H9 (cell line): ENCODE data around the gene LGALS7B. TPM values are rescaled to one million over a fixed set of nuclear protein-coding genes. Genes with fewer than 3 reads are reported as not detected.

Experiments used
- DNase-seq: peaks from one replicate; pipeline ENCODE4 v3.0.0-alpha.2; 2017
- H2AFZ ChIP-seq: one replicate; pipeline ENCODE4 v1.6.1; 2013; ENCODE audit warnings: mild to moderate bottlenecking, low read length, control low read depth, moderate library complexity
- H2AK5ac ChIP-seq: 2 replicates; pipeline ENCODE4 v1.6.1; 2013; ENCODE audit warnings: low read length, control low read depth, mixed read lengths; ENCODE audit not compliant: insufficient read length
- H2BK120ac ChIP-seq: one replicate; pipeline ENCODE4 v1.6.1; 2013; ENCODE audit warnings: low read depth, mild to moderate bottlenecking, low read length, control low read depth, inconsistent platforms; ENCODE audit not compliant: poor library complexity, severe bottlenecking
- H2BK12ac ChIP-seq: 2 replicates; pipeline ENCODE4 v1.6.1; 2013; ENCODE audit warnings: low read length, control low read depth, mixed read lengths, low read depth; ENCODE audit not compliant: insufficient read length
- H2BK15ac ChIP-seq: 2 replicates; pipeline ENCODE4 v1.6.1; 2013; ENCODE audit warnings: low read depth, low read length, control low read depth
- H2BK20ac ChIP-seq: one replicate; pipeline ENCODE4 v1.6.1; 2013; ENCODE audit warnings: low read depth, mild to moderate bottlenecking, low read length, control low read depth, inconsistent platforms; ENCODE audit not compliant: poor library complexity, severe bottlenecking
- H2BK5ac ChIP-seq: 2 replicates; pipeline ENCODE4 v1.6.1; 2013; ENCODE audit warnings: low read length, control low read depth, mixed read lengths; ENCODE audit not compliant: insufficient read length
- H3K14ac ChIP-seq: 2 replicates; pipeline ENCODE4 v1.6.1; 2013; ENCODE audit warnings: low read length, control low read depth; ENCODE audit not compliant: insufficient read depth
- H3K18ac ChIP-seq: 2 replicates; pipeline ENCODE4 v1.6.1; 2013; ENCODE audit warnings: low read depth, mild to moderate bottlenecking, mixed read lengths, low read length, control low read depth; ENCODE audit not compliant: insufficient read length
- H3K23ac ChIP-seq: 2 replicates; pipeline ENCODE4 v1.6.1; 2013; ENCODE audit warnings: low read length, control low read depth, mixed read lengths, low read depth; ENCODE audit not compliant: insufficient read length
- H3K23me2 ChIP-seq: 2 replicates; pipeline ENCODE4 v1.6.1; 2013; ENCODE audit warnings: low read depth, mild to moderate bottlenecking, mixed read lengths, low read length, control low read depth; ENCODE audit not compliant: insufficient read length, poor library complexity, severe bottlenecking
- H3K27ac ChIP-seq: 2 replicates; pipeline ENCODE4 v1.5.1; 2013; ENCODE audit warnings: low read length, control low read depth, mixed read lengths, low read depth; ENCODE audit not compliant: insufficient read length
- H3K27me3 ChIP-seq: 2 replicates; pipeline ENCODE4 v1.6.1; 2013; ENCODE audit warnings: low read length, control low read depth, inconsistent platforms; ENCODE audit not compliant: insufficient read depth
- H3K4ac ChIP-seq: 2 replicates; pipeline ENCODE4 v1.6.1; 2013; ENCODE audit warnings: low read depth, mild to moderate bottlenecking, control low read depth, inconsistent platforms, low read length, moderate library complexity
- H3K4me1 ChIP-seq: 2 replicates; pipeline ENCODE4 v1.6.1; 2013; ENCODE audit warnings: low read length, control low read depth, inconsistent platforms; ENCODE audit not compliant: insufficient read depth
- H3K4me2 ChIP-seq: 2 replicates; pipeline ENCODE4 v1.6.1; 2013; ENCODE audit warnings: low read length, control low read depth, mixed read lengths; ENCODE audit not compliant: insufficient read length, insufficient read depth
- H3K56ac ChIP-seq: 2 replicates; pipeline ENCODE4 v1.6.1; 2013; ENCODE audit warnings: low read depth, mild to moderate bottlenecking, mixed read lengths, low read length, control low read depth; ENCODE audit not compliant: insufficient read length
- H3K79me1 ChIP-seq: 2 replicates; pipeline ENCODE4 v1.6.1; 2013; ENCODE audit warnings: low read depth, mild to moderate bottlenecking, moderate library complexity, low read length, control low read depth, inconsistent platforms; ENCODE audit not compliant: insufficient read depth, poor library complexity, severe bottlenecking
- H3K79me2 ChIP-seq: 2 replicates; pipeline ENCODE4 v1.6.1; 2013; ENCODE audit warnings: low read length, control low read depth, inconsistent platforms; ENCODE audit not compliant: insufficient read depth
- H3K9ac ChIP-seq: 2 replicates; pipeline ENCODE4 v1.6.1; 2013; ENCODE audit warnings: low read length, control low read depth, mixed read lengths; ENCODE audit not compliant: insufficient read length; ENCODE audit errors: extremely low read depth
- H3K9me3 ChIP-seq: one replicate; pipeline ENCODE4 v1.6.1; 2013; ENCODE audit warnings: low read depth, low read length, inconsistent platforms; ENCODE audit not compliant: control insufficient read depth
- H3T11ph ChIP-seq: one replicate; pipeline ENCODE4 v1.6.1; 2013; ENCODE audit warnings: mild to moderate bottlenecking, low read length, control low read depth, inconsistent platforms
- H4K20me1 ChIP-seq: one replicate; pipeline ENCODE4 v1.6.1; 2013; ENCODE audit not compliant: control insufficient read depth, insufficient read length, insufficient read depth
- H4K5ac ChIP-seq: 2 replicates; pipeline ENCODE4 v1.6.1; 2013; ENCODE audit warnings: low read depth, mild to moderate bottlenecking, mixed read lengths, low read length, control low read depth; ENCODE audit not compliant: insufficient read length
- H4K8ac ChIP-seq: replicated peaks from 2 replicates; pipeline ENCODE4 v1.6.1; 2013; ENCODE audit warnings: low read length, control low read depth, mixed read lengths, low read depth; ENCODE audit not compliant: insufficient read length
- H4K91ac ChIP-seq: 2 replicates; pipeline ENCODE4 v1.6.1; 2013; ENCODE audit warnings: low read depth, mild to moderate bottlenecking, moderate library complexity, mixed read lengths, low read length, control low read depth; ENCODE audit not compliant: insufficient read length
- H3K27ac Mint-ChIP-seq, 3 experiments: 2 replicates in 2 of 3; 3 replicates in 1 of 3; pipeline ENCODE4 v1.8.0; 2020 to 2021; ENCODE audit warnings: mixed read lengths in 3 of 3, mild to moderate bottlenecking in 1 of 3, moderate library complexity in 1 of 3
- H3K27me3 Mint-ChIP-seq: 2 replicates; pipeline ENCODE4 v1.8.0; 2021; ENCODE audit warnings: low read depth, mild to moderate bottlenecking, moderate library complexity, mixed read lengths
- H3K36me3 Mint-ChIP-seq, 3 experiments: 2 replicates in 2 of 3; 3 replicates in 1 of 3; pipeline ENCODE4 v1.8.0; 2020 to 2021; ENCODE audit warnings: low read depth in 3 of 3, mixed read lengths in 3 of 3; ENCODE audit not compliant: insufficient read depth in 1 of 3
- H3K4me1 Mint-ChIP-seq, 2 experiments: 2 replicates each; pipeline ENCODE4 v1.8.0; 2020; ENCODE audit warnings: mixed read lengths in 2 of 2
- H3K4me3 Mint-ChIP-seq, 2 experiments: 2 replicates in 1 of 2; 3 replicates in 1 of 2; pipeline ENCODE4 v1.8.0; 2020 to 2021; ENCODE audit warnings: mild to moderate bottlenecking in 2 of 2, mixed read lengths in 2 of 2, moderate library complexity in 1 of 2
- H3K9me3 Mint-ChIP-seq, 2 experiments: 2 replicates in 1 of 2; 3 replicates in 1 of 2; pipeline ENCODE4 v1.8.0; 2020; ENCODE audit warnings: mild to moderate bottlenecking in 2 of 2, mixed read lengths in 2 of 2, moderate library complexity in 1 of 2
- WGBS: extraction: QIAGEN DNeasy Blood & Tissue Kit; methylation state at CpG from one replicate; pipeline ENCODE4 v1.1.7; 2013; ENCODE audit warnings: missing lambda C conversion rate, low lambda C conversion rate, mixed read lengths; ENCODE audit not compliant: insufficient read length; ENCODE audit errors: extremely low coverage; 5-methylcytosine and 5-hydroxymethylcytosine counted together
- long read RNA-seq: library from polyadenylated mRNA; unstranded; transcript quantifications from one replicate; pipeline ENCODE4 v2.0.0, GENCODE V29; 2020
- total RNA-seq: library from RNA; stranded (reverse); gene quantifications from 2 replicates; pipeline ENCODE4 v1.2.1, GENCODE V29; 2021
- TF ChIP-seq, protein P1 (sequence below): fragments of 200-600 bp; sonication (generic); conservative IDR thresholded peaks from 3 replicates; pipeline ENCODE4 v1.8.0; 2021; ENCODE audit warnings: antibody characterized with exemption, mild to moderate bottlenecking

LGALS7B gene
- total RNA-seq = 0.90 and 1.4 TPM in 2 replicates
- long read RNA-seq = 0 reads

- Histone ChIP-seq H3K23ac (no peak within 1 kb of the TSS), H2AFZ (no peak within 1 kb of the TSS), H4K8ac (no peak within 1 kb of the TSS), H3K4ac (no peak within 1 kb of the TSS), H2BK12ac (no peak within 1 kb of the TSS), H3K23me2 (no peaks in the 10 kb centered on the region), H3K27me3 (no peaks in the 10 kb centered on the region), H3K56ac (no peak within 1 kb of the TSS), H3K4me1 (0 out of 2 replicates have a peak, but pooled peaks cover 3% of the 10 kb centered on the region), H2BK20ac (no peak within 1 kb of the TSS), H4K20me1 (no peaks in the 10 kb centered on the region), H3K9me3 (no peaks in the 10 kb centered on the region), H3K14ac (no peak within 1 kb of the TSS), H3K9ac (no peak within 1 kb of the TSS), H3T11ph (no peak within 1 kb of the TSS), H2AK5ac (no peak within 1 kb of the TSS), H2BK120ac (no peak within 1 kb of the TSS), H3K27ac (no peak within 1 kb of the TSS), H2BK5ac (no peak within 1 kb of the TSS), H3K18ac (no peak within 1 kb of the TSS), H3K79me1 (no peaks in the 10 kb centered on the region), H2BK15ac (no peak within 1 kb of the TSS), H4K5ac (no peak within 1 kb of the TSS), H4K91ac (no peak within 1 kb of the TSS), H3K79me2 (no peaks in the 10 kb centered on the region), H3K4me2 (no peak within 1 kb of the TSS)
- H3K4me1 Mint-ChIP-seq = peaks cover 7 to 9% of the 10 kb centered on the region in 2 experiments
- no CpG with 5 or more reads among the region's 17 CpGs for WGBS
- no peaks in the 10 kb centered on the region for H3K36me3 Mint-ChIP-seq
- no peaks in the 10 kb centered on the region; a peak in 1 of 5 replicates for H3K9me3 Mint-ChIP-seq
- H3K4me3 Mint-ChIP-seq = no peak within 1 kb of the TSS; a peak in 1 of 5 replicates
- DNase-seq = no peak
- TF ChIP-seq, protein P1, sequence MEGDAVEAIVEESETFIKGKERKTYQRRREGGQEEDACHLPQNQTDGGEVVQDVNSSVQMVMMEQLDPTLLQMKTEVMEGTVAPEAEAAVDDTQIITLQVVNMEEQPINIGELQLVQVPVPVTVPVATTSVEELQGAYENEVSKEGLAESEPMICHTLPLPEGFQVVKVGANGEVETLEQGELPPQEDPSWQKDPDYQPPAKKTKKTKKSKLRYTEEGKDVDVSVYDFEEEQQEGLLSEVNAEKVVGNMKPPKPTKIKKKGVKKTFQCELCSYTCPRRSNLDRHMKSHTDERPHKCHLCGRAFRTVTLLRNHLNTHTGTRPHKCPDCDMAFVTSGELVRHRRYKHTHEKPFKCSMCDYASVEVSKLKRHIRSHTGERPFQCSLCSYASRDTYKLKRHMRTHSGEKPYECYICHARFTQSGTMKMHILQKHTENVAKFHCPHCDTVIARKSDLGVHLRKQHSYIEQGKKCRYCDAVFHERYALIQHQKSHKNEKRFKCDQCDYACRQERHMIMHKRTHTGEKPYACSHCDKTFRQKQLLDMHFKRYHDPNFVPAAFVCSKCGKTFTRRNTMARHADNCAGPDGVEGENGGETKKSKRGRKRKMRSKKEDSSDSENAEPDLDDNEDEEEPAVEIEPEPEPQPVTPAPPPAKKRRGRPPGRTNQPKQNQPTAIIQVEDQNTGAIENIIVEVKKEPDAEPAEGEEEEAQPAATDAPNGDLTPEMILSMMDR = no peak
- H3K27me3 Mint-ChIP-seq = no peaks in the 10 kb centered on the region
- no peak within 1 kb of the TSS; a peak in 1 of 7 replicates for H3K27ac Mint-ChIP-seq
Measured at GRCh38 chr19:38788478-38789243, at the start of gene LGALS7B. Gene LGALS7B (plus strand): TSS chr19:38789200. CDS start chr19:38789227, 27 bp downstream.
